Esophagus muscularis mucosa (tissue), 4 donors: Measurements from ENCODE around the gene GNRHR.

Source experiments
- CTCF ChIP-seq, 3 experiments: fragments of 200-600 bp in 2 of 3; fragments of 450-650 bp in 1 of 3; sonication (generic) in 2 of 3; IDR thresholded peaks; one replicate each; pipeline ENCODE4 v1.5.1; 2017 to 2019; ENCODE audit warnings: antibody characterized with exemption in 3 of 3, mild to moderate bottlenecking in 2 of 3, moderate library complexity in 1 of 3
- EP300 ChIP-seq: sonication (generic); formaldehyde crosslinking; IDR thresholded peaks from one replicate; pipeline ENCODE4 v1.6.1; 2017; ENCODE audit warnings: antibody characterized with exemption
- POLR2A ChIP-seq: fragments of 450-650 bp; IDR thresholded peaks from one replicate; pipeline ENCODE4 v1.6.1; 2017; ENCODE audit warnings: antibody characterized with exemption, moderate library complexity, mild to moderate bottlenecking, low read depth
- POLR2AphosphoS5 ChIP-seq, 2 donors: sonication (generic); formaldehyde crosslinking; IDR thresholded peaks; one replicate each; pipeline ENCODE4 v1.6.1; 2017; ENCODE audit warnings: antibody characterized with exemption in 2 of 2

- no peak for TF ChIP-seq EP300
- no peak for TF ChIP-seq POLR2A
- no peak for TF ChIP-seq CTCF (IDR thresholded peaks at IDR 0.05)
- TF ChIP-seq POLR2AphosphoS5 (IDR thresholded peaks at IDR 0.05), result no peak
These were observed 54.0 kb downstream of the GNRHR start for GRCh38 chr4:67700116-67700737.
